GM10266 (cell line): ENCODE results near the gene PI4K2B.

Source experiments
- DNase-seq: peaks from one replicate; pipeline ENCODE4 v3.0.0; 2012; ENCODE audit errors: extremely low spot score
- TF ChIP-seq, protein P1 (sequence below): IDR thresholded peaks from 2 replicates; pipeline ENCODE4 v1.5.1; 2012; ENCODE audit warnings: mild to moderate bottlenecking, low read depth; ENCODE audit not compliant: control insufficient read depth, insufficient read depth; ENCODE audit errors: missing control alignments

The PI4K2B gene

DNA sequence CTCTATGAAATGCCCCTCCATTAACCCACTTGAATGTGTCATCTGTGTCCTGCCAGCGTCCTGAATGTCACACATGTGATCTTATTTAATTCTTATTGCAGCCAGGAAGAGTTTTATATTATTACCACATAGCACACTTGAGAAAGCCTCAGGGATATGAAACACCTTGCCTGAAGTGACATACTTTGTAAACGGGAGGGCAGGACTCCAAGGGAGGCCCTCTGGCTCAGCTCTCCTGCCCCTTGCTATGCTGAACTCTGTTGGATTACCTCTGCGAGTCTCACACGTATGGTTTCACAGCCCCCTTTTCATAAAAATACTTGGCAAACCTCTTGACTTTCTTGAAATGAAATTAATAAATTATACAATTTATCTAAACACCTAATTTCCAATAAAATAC is 67.6 kb downstream of the PI4K2B start:
- TF ChIP-seq, protein P1, sequence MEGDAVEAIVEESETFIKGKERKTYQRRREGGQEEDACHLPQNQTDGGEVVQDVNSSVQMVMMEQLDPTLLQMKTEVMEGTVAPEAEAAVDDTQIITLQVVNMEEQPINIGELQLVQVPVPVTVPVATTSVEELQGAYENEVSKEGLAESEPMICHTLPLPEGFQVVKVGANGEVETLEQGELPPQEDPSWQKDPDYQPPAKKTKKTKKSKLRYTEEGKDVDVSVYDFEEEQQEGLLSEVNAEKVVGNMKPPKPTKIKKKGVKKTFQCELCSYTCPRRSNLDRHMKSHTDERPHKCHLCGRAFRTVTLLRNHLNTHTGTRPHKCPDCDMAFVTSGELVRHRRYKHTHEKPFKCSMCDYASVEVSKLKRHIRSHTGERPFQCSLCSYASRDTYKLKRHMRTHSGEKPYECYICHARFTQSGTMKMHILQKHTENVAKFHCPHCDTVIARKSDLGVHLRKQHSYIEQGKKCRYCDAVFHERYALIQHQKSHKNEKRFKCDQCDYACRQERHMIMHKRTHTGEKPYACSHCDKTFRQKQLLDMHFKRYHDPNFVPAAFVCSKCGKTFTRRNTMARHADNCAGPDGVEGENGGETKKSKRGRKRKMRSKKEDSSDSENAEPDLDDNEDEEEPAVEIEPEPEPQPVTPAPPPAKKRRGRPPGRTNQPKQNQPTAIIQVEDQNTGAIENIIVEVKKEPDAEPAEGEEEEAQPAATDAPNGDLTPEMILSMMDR, result no peak

GRCh38 chr4:25302626-25303025 is 68.8 kb downstream of the PI4K2B start:
- no peak for DNase-seq
- TF ChIP-seq, protein P1, result no peak

More for the DNA sequence above, 67.6 kb downstream of the PI4K2B start:
- no peak for DNase-seq

GRCh38 chr4:25303578-25303977 is 69.7 kb downstream of the PI4K2B start:
- TF ChIP-seq, protein P1, result no peak
- no peak for DNase-seq

DNA sequence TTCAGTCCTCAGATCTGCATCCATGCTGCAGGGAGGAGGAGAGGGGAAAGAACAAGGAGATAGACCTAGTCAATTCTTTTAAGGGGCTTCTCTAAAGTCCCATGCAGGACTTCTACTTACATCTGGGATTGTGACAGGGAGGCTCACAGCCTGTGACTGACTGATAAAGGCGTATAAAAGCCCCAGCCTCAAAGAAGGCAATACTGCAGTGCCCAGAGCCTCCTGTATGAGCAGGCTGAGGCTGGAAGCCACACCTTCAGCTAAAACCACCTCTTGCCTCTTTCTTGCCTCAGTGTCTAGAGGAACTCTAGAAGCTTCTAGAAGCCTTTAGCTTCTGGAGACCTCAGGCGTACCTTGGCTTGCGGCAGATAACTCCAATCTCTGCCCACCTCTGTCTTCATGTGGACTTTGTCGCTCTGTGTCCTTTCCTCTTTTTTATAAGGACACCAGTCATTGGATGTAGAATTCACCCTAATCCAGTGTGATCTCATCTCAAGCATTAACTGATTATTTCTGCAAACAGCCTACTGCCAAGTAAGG is 72.8 kb downstream of the PI4K2B start:
- TF ChIP-seq, protein P1, result no peak
- DNase-seq, result no peak

- TF ChIP-seq, protein P1, result no peak
These were observed 73.8 kb downstream of the PI4K2B start for GRCh38 chr4:25307596-25307995.

DNA sequence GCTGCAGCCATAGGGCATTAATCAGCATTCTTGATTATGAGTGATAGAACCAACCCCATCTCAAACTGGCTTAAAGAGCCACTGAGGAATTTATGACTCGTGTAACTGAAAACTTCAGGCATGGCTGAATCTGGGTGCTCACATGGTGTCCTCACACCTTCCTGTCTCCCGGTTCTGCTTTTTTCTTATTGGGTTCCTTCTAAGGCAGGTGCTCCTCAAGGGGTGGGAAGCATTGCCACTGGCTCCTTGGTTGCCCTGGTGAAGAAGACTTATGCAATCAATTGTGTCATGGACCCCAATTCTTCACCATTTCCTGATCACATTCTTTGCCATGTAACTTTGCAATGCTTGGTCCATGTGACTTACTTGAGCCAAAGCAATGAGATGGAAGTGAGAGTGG is 74.5 kb downstream of the PI4K2B start:
- TF ChIP-seq, protein P1, result no peak

More at GRCh38 chr4:25307596-25307995, 73.8 kb downstream of the PI4K2B start:
- no peak for DNase-seq

GRCh38 chr4:25308761-25309160 is 74.9 kb downstream of the PI4K2B start:
- no peak for DNase-seq
- TF ChIP-seq, protein P1, result no peak

More for the DNA sequence above, 74.5 kb downstream of the PI4K2B start:
- no peak for DNase-seq
